Body of pancreas (tissue), 4 donors: Measurements from ENCODE around the gene RAD51B. TPM values are rescaled to one million over a fixed set of nuclear protein-coding genes. Genes with fewer than 3 reads are reported as not detected.

Experiments used
- ATAC-seq: fragments of 150-250 bp; one replicate; pipeline ENCODE4 v1.9.1; 2016
- DNase-seq, 4 donors: peaks; one replicate each; pipeline ENCODE4 v3.0.0-alpha.2; 2019
- H3K27ac ChIP-seq, 4 donors: fragments of 200-600 bp; sonication (generic); 1 replicate in 3 of 4; 2 replicates in 1 of 4; pipeline versions ENCODE4 v1.5.1 to v1.6.1; 2016 to 2019; ENCODE audit warnings: mild to moderate bottlenecking in 1 of 4, mixed read lengths in 1 of 4, moderate library complexity in 1 of 4
- H3K27me3 ChIP-seq, 2 donors: fragments of 200-600 bp; sonication (generic); one replicate each; pipeline ENCODE4 v1.6.0; 2016; ENCODE audit warnings: mild to moderate bottlenecking in 1 of 2
- H3K36me3 ChIP-seq, 2 donors: fragments of 200-600 bp; sonication (generic); replicated peaks in 1 of 2; 2 replicates each; pipeline ENCODE4 v1.5.1; 2016; ENCODE audit warnings: low read depth in 2 of 2; ENCODE audit not compliant: insufficient read depth in 1 of 2
- H3K4me1 ChIP-seq: fragments of 200-600 bp; sonication (generic); one replicate; pipeline ENCODE4 v1.6.0; 2016
- H3K4me3 ChIP-seq, 2 donors: fragments of 200-600 bp; sonication (generic); 1 replicate in 1 of 2; 2 replicates in 1 of 2; pipeline ENCODE4 v1.5.1; 2016 to 2019
- H3K9me3 ChIP-seq, 3 donors: fragments of 200-600 bp; sonication (generic); 1 replicate in 2 of 3; 2 replicates in 1 of 3; pipeline ENCODE4 v1.5.1; 2016
- POLR2A ChIP-seq, 3 donors: fragments of 450-650 bp; IDR thresholded peaks; one replicate each; pipeline ENCODE4 v1.6.1; 2016; ENCODE audit warnings: antibody characterized with exemption in 3 of 3, mild to moderate bottlenecking in 2 of 3
- WGBS, 2 donors: methylation state at CpG; one replicate each; pipeline ENCODE4 v1.1.5; 2017; 5-methylcytosine and 5-hydroxymethylcytosine counted together
- intact Hi-C: fragments of 100-400 bp; cut with DNase I; formaldehyde crosslinking; loops from one replicate; pipeline ENCODE4 v1.15.1; 2023
- total RNA-seq, 2 donors: library from RNA; depleted of rRNA; stranded (reverse); fragments of >200 nt; gene quantifications; one replicate each; pipeline ENCODE4 v1.1.0, GENCODE V29; 2016
- TF ChIP-seq, protein P1 (sequence below), 7 experiments: fragments of 450-650 bp in 4 of 7; fragments of 200-600 bp in 3 of 7; sonication (generic) in 3 of 7; IDR thresholded peaks; one replicate each; pipeline ENCODE4 v1.5.1; 2016 to 2019; ENCODE audit warnings: antibody characterized with exemption in 7 of 7

The RAD51B gene
- total RNA-seq, 2 donors from 2014 or later, result 12.2 to 29.6 TPM

DNA sequence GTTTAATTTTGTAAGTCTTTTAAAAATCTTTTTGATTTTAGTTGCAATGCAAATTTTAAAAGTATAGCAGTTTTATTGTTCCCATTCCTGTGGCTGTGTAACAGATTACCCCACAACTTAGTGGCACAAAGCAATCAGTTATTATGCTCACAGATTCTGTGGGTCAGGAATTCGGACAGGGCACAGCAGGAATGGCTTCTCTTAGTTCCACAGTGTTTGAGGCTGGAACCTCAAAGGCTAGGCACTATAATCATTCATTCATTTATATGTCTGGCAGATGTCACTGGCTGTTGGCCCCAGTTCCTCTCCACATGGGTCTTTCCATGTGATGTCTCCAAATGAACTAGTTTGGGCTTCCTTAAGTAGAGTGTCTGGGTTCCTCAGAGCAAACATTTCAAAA lies 193.3 kb downstream of the RAD51B start:
- no peaks in the 10 kb centered on the region for H3K9me3 ChIP-seq
- H3K27me3 ChIP-seq, result no peaks in the 10 kb centered on the region
- TF ChIP-seq, protein P1, sequence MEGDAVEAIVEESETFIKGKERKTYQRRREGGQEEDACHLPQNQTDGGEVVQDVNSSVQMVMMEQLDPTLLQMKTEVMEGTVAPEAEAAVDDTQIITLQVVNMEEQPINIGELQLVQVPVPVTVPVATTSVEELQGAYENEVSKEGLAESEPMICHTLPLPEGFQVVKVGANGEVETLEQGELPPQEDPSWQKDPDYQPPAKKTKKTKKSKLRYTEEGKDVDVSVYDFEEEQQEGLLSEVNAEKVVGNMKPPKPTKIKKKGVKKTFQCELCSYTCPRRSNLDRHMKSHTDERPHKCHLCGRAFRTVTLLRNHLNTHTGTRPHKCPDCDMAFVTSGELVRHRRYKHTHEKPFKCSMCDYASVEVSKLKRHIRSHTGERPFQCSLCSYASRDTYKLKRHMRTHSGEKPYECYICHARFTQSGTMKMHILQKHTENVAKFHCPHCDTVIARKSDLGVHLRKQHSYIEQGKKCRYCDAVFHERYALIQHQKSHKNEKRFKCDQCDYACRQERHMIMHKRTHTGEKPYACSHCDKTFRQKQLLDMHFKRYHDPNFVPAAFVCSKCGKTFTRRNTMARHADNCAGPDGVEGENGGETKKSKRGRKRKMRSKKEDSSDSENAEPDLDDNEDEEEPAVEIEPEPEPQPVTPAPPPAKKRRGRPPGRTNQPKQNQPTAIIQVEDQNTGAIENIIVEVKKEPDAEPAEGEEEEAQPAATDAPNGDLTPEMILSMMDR (IDR thresholded peaks at IDR 0.05), result no peak
- TF ChIP-seq POLR2A (IDR thresholded peaks at IDR 0.05), result no peak
- H3K4me1 ChIP-seq, result peaks cover 33% of the 10 kb centered on the region
- no peak for DNase-seq
- H3K27ac ChIP-seq, result no peak overlapping the region
- intact Hi-C loops, result no loop called here
- H3K4me3 ChIP-seq, result no peak overlapping the region
- H3K36me3 ChIP-seq, result no peaks in the 10 kb centered on the region
- no peak for ATAC-seq
- WGBS, 2 donors, result 65 to 78% methylated on average over 1 of the region's 1 CpG

DNA sequence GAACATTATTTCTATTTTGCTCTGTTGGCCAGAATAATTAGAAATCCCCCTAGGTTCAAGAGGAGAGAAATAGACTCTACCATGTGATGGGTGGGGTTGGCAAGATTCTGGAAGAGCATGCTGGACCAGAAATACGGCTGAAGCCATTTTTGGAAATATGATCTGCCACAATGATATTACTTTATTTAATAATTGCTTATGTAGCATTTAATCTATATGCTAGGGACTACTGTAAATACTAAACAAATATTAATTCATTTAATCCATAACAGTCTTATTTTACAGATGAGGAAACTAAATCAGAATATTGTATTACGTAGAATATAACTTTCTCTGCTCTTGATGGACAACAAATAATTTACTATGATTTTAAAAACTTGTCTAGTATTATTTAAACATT lies 193.7 kb downstream of the RAD51B start:
- H3K4me1 ChIP-seq, result peaks cover 33% of the 10 kb centered on the region
- intact Hi-C loops, result no loop called here
- WGBS, 2 donors, result 81 to 95% methylated on average over 2 of the region's 2 CpGs
- no peak for TF ChIP-seq POLR2A (IDR thresholded peaks at IDR 0.05)
- TF ChIP-seq, protein P1 (IDR thresholded peaks at IDR 0.05), result no peak
- H3K27me3 ChIP-seq, result no peaks in the 10 kb centered on the region
- no peak overlapping the region for H3K4me3 ChIP-seq
- H3K27ac ChIP-seq, result no peak overlapping the region
- H3K9me3 ChIP-seq, result no peaks in the 10 kb centered on the region
- ATAC-seq, result no peak
- no peaks in the 10 kb centered on the region for H3K36me3 ChIP-seq
- DNase-seq, result no peak

DNA sequence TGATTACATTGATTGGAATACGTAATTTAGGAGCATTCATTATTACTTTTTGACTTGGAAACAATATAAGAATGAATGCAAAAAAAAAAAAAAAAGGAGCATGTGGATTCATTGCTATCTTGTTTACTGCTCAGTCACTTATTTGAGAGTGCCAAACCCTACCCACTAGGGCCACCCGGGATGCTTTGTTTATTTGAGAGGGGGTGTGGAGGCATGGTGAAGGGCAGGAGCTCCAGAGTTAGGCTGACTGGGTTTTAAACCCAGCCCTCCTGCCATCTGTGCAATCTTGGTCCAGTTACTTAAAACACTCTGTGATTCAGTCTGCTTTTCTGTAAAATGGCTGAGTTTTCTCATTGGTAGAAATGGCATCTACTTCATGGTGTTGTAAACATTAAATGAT lies 195.2 kb downstream of the RAD51B start:
- no peak for DNase-seq
- Histone ChIP-seq H3K27ac (no peak overlapping the region), H3K36me3 (no peaks in the 10 kb centered on the region), H3K9me3 (no peaks in the 10 kb centered on the region), H3K27me3 (no peaks in the 10 kb centered on the region), H3K4me3 (no peak overlapping the region), H3K4me1 (peaks cover 22% of the 10 kb centered on the region)
- intact Hi-C loops, result no loop called here
- TF ChIP-seq, protein P1 (IDR thresholded peaks at IDR 0.05), result no peak
- TF ChIP-seq POLR2A (IDR thresholded peaks at IDR 0.05), result no peak
- no peak for ATAC-seq
- WGBS, 2 donors, result 54 to 57% methylated on average over 2 of the region's 2 CpGs

DNA sequence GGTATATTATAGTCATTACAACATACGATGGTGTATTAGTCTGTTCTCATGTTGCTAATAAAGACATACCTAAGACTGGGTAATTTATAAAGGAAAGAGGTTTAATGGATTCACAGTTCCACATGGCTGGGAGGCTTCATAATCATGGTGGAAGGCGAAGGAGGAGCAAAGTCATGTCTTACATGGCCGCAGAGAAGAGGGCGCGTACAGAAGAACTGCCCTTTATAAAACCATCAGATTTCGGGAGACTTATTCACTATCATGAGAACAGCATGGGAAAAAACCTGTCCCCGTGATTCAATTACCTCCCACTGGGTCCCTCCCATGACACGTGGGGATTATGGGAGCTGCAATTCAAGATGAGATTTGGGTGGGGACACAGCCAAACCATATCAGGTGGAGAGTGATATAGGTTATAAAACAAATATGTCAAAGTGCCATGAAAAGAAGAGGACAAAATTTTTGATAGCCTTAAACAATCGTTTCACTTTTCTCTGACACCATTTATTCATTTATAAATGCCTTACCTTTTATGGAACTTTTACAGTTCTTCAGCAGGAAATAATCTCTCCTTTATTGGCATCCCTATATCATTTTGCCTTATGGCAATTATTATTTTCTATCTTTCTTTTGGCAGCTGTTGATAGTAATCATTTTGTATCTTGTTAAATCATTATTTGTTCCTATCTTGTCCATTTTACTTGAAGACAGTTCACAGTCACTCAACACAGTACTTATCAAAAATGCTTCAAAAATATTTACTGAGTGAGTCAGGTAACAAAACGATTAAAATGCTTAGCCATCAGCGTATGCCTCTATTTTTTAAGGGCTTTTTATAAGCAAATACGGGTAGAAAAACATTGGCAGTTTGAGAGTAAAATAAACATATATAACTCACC lies 196.0 kb downstream of the RAD51B start:
- Histone ChIP-seq H3K27me3 (no peaks in the 10 kb centered on the region), H3K4me1 (peaks cover 21% of the 10 kb centered on the region), H3K36me3 (no peaks in the 10 kb centered on the region), H3K9me3 (no peaks in the 10 kb centered on the region), H3K4me3 (no peak overlapping the region), H3K27ac (no peak overlapping the region)
- WGBS, 2 donors, result 82 to 91% methylated on average over 12 of the region's 12 CpGs
- ATAC-seq (no peak), DNase-seq (no peak)
- intact Hi-C loops, result no loop called here
- TF ChIP-seq POLR2A (IDR thresholded peaks at IDR 0.05), result no peak
- TF ChIP-seq, protein P1 (IDR thresholded peaks at IDR 0.05), result no peak
